Psoas muscle (tissue), 8 donors: ENCODE data around the gene TRIM52. TPM values are rescaled to one million over a fixed set of nuclear protein-coding genes. Genes with fewer than 3 reads are reported as not detected.
"Not testable (repeated sequence)": the region's sequence is repeated elsewhere in the genome, so short reads cannot be mapped to it uniquely, and the experiment has no call there.

ENCODE experiments used
- ATAC-seq, 4 donors: fragments of 200-7000 bp; cut with Tn5 transposase; one replicate each; pipeline ENCODE4 v1.9.1; 2020; ENCODE audit warnings: moderate library complexity in 3 of 4, mild to moderate bottlenecking in 2 of 4
- DNase-seq, 2 donors: peaks; one replicate each; pipeline ENCODE4 v3.0.0-alpha.2; 2020
- H3K27ac ChIP-seq: fragments of 200-600 bp; one replicate; pipeline ENCODE4 v1.8.0; 2022
- H3K27me3 ChIP-seq, 3 donors: fragments of 200-600 bp in 1 of 3; one replicate each; pipeline versions ENCODE4 v1.6.1 to v1.8.0; 2013 to 2022; ENCODE audit warnings: low read length in 2 of 3, mild to moderate bottlenecking in 2 of 3, moderate library complexity in 1 of 3; ENCODE audit not compliant: insufficient read depth in 3 of 3
- H3K36me3 ChIP-seq, 2 donors: fragments of 200-600 bp in 1 of 2; one replicate each; pipeline versions ENCODE4 v1.6.1 to v1.8.0; 2013 to 2022; ENCODE audit warnings: low read depth in 1 of 2, mild to moderate bottlenecking in 1 of 2, moderate library complexity in 1 of 2; ENCODE audit not compliant: insufficient read depth in 1 of 2
- H3K4me1 ChIP-seq: fragments of 200-600 bp; one replicate; pipeline ENCODE4 v1.8.0; 2022
- H3K4me3 ChIP-seq: fragments of 200-600 bp; one replicate; pipeline ENCODE4 v1.8.0; 2022; ENCODE audit warnings: mild to moderate bottlenecking
- H3K9me3 ChIP-seq: fragments of 200-600 bp; one replicate; pipeline ENCODE4 v1.8.0; 2022
- WGBS, 3 donors: extraction: QIAGEN DNeasy Blood & Tissue Kit; methylation state at CpG; one replicate each; pipeline versions ENCODE4 v1.1.6 to v1.1.7; 2013; 5-methylcytosine and 5-hydroxymethylcytosine counted together
- intact Hi-C, 2 donors: fragments of 100-400 bp; cut with DNase I; formaldehyde crosslinking; loops; one replicate each; pipeline versions ENCODE4 v1.11.0 to v1.14.2; 2022
- polyA plus RNA-seq, 3 donors: library from polyadenylated mRNA; stranded (reverse); fragments of 200-250 nt; gene quantifications; one replicate each; pipeline ENCODE4 v1.2.3, GENCODE V29; 2013
- total RNA-seq, 4 donors: library from RNA; stranded (reverse); fragmentation: NEBNext Ultra II Directional in 2 of 4; extraction: Animal tissue kit (Norgen Biotek cat#: 25700) in 2 of 4; gene quantifications; one replicate each; pipeline versions ENCODE4 v1.2.1 to v1.2.4, GENCODE V29; 2021 to 2023
- TF ChIP-seq, protein P1 (sequence below): fragments of 200-600 bp; IDR thresholded peaks from one replicate; pipeline ENCODE4 v1.8.0; 2022; ENCODE audit warnings: antibody characterized with exemption
- donor health status: healthy with polysubstance abuse.
- donor health status: DM: no; HTN: no; CAD: no; lungs with moderate emphysema.
- donor health status: Bipolar disorder and iron deficiency.
- donor health status: healthy.
- donor health status: DM: yes; HTN: yes; CAD: no.
- donor health status: DM: no; HTN: no; CAD: no.
- donor health status: DM: no; HTN: no; CAD: no.
- donor health status: DM: yes; HTN: yes; CAD: no.

Gene TRIM52
- total and polyA plus RNA-seq, 7 donors = 1.5 to 17.6 (median 4.9) TPM

DNA sequence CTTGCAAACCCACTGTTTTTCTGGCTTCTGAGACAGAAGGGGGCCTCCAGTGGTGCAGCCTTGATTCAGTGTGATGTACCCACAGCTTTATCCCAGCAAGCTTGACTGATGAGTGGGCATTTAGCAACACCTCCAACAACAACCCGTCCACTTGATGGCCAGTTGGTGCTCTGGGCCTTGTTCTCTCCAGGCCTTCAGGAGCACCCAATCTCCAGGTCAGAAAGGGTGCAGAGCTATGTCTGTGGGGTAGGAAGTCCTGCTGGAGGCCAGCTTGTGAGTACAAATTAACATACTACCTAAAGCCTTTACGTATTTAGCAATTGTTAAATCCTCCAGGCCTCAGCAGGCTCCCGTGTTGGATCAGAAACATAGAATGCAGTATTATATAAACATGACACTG lies 10.1 kb upstream of the TRIM52 start:
- ATAC-seq (no peak), DNase-seq (no peak)
- Histone ChIP-seq H3K36me3 (peaks cover 0 to 10% of the 10 kb centered on the region in 2 donors), H3K4me3 (no peak overlapping the region), H3K9me3 (no peaks in the 10 kb centered on the region), H3K27ac (no peak overlapping the region), H3K4me1 (no peaks in the 10 kb centered on the region), H3K27me3 (no peaks in the 10 kb centered on the region)
- 86 to 93% (median 89%) methylated on average over 3 of the region's 3 CpGs for WGBS, 3 donors
- TF ChIP-seq, protein P1, sequence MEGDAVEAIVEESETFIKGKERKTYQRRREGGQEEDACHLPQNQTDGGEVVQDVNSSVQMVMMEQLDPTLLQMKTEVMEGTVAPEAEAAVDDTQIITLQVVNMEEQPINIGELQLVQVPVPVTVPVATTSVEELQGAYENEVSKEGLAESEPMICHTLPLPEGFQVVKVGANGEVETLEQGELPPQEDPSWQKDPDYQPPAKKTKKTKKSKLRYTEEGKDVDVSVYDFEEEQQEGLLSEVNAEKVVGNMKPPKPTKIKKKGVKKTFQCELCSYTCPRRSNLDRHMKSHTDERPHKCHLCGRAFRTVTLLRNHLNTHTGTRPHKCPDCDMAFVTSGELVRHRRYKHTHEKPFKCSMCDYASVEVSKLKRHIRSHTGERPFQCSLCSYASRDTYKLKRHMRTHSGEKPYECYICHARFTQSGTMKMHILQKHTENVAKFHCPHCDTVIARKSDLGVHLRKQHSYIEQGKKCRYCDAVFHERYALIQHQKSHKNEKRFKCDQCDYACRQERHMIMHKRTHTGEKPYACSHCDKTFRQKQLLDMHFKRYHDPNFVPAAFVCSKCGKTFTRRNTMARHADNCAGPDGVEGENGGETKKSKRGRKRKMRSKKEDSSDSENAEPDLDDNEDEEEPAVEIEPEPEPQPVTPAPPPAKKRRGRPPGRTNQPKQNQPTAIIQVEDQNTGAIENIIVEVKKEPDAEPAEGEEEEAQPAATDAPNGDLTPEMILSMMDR = no peak
- intact Hi-C loops = no loop called here

DNA sequence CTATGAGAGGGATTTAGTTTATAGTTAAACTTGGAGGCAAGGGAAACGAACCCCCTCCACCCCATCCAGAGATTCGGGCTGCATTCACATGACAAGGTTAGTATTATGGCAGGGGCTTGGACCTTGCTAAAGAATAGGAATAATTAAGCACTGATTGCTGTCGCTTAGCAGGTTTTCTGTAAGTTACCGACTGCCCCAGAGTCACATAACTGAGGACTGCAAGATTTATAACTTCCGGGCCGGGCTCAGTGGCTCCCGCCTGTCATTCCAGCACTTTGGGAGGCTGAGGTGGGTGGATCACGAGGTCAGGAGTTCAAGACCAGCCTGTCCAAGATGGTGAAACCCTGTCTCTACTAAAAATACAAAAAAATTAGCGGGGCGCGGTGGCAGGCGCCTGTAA lies 7.0 kb upstream of the TRIM52 start:
- 78 to 85% (median 79%) methylated on average over 12 of the region's 12 CpGs for WGBS, 3 donors
- H3K27ac ChIP-seq, H3K9me3 ChIP-seq, DNase-seq, H3K27me3 ChIP-seq, intact Hi-C loops, ATAC-seq, H3K4me3 ChIP-seq, H3K4me1 ChIP-seq: not testable (repeated sequence)
- peaks cover 0 to 23% of the 10 kb centered on the region in 2 donors for H3K36me3 ChIP-seq

DNA sequence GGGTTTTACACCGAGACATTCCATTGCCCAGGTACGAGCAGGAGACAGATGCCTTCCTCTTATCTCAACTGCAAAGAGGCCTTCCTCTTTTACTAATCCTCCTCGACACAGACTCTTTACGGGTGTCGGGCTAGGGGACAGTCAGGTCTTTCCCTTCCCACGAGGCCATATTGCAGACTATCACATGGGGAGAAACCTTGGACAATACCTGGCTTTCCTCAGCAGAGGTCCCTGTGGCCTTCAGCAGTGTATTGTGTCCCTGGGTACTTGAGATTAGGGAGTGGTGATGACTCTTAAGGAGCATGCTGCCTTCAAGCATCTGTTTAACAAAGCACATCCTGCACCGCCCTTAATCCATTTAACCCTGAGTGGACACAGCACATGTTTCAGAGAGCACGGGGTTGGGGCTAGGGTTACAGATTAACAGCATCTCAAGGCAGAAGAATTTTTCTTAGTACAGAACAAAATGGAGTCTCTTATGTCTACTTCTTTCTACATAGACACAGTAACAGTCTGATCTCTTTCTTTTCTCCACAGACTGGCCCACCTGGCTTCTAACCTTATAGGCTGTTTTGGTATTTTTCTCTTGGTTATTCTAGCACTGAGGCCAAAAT lies 6.5 kb upstream of the TRIM52 start:
- DNase-seq, H3K27ac ChIP-seq, H3K27me3 ChIP-seq, H3K4me3 ChIP-seq, ATAC-seq, H3K4me1 ChIP-seq, H3K9me3 ChIP-seq, intact Hi-C loops: not testable (repeated sequence)
- peaks cover 0 to 21% of the 10 kb centered on the region in 2 donors for H3K36me3 ChIP-seq
- WGBS, 3 donors = 55 to 67% (median 65%) methylated on average over 8 of the region's 8 CpGs

DNA sequence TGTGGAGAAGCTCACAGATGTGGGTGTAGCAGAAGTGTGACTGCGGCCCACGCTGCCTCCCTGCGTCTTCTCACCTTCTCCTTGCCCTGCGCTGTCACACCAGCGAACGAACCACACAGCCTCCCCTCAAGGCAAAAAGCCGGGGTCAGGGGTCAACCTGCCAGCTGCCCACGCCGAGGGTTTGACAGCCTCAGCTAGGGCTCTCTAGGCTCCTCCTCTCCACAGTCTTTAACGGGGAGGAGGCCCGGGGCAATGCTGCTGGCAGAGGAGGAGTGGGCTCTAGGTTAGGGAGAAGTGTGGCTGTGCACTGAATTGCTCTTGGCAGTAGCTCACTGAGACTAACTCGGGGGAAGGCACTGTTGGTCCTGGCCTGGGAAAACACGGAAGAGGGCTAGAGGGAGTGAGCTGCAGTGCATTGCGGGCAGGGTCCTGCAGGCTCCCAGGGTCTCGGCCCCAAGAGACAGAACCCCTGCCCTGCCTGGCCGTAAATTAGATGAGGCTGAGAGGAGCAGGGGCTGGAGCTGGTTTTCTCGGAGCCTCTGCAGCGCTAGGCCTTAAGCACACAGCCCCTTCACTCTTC lies 4.2 kb upstream of the TRIM52 start:
- Histone ChIP-seq H3K36me3 (peaks cover 0 to 14% of the 10 kb centered on the region in 2 donors), H3K4me1 (peaks cover 10% of the 10 kb centered on the region), H3K4me3 (no peak overlapping the region), H3K27me3 (no peaks in the 10 kb centered on the region), H3K27ac (no peak overlapping the region), H3K9me3 (no peaks in the 10 kb centered on the region)
- TF ChIP-seq, protein P1 = no peak
- intact Hi-C loops = no loop called here
- DNase-seq = no peak
- 68 to 74% (median 69%) methylated on average over 15 to 18 of the region's 18 CpGs for WGBS, 3 donors
- ATAC-seq = no peak

DNA sequence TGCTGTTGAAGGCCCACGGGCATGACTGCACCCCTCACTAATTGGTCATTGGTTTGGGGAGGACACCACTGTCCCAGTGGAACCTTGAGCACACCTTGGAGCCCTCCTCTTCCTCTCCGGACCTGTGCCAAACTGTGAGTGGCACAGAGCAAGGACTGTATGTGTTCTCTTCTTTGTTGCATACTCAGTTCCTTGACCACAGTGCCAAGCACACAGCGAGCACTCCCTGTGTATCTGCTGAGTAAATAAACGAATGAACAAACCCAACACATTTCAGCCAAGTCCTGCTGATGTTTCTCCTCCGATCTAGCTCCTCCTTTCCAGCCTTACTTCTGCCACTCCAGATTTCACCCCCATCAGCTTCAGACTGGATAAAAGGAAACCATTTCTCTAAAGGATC lies 2.7 kb upstream of the TRIM52 start:
- H3K4me3 ChIP-seq = no peak overlapping the region
- no peak for ATAC-seq
- DNase-seq = no peak
- H3K27me3 ChIP-seq = no peaks in the 10 kb centered on the region
- H3K9me3 ChIP-seq = no peaks in the 10 kb centered on the region
- 64 to 77% (median 71%) methylated on average over 5 of the region's 5 CpGs for WGBS, 3 donors
- H3K4me1 ChIP-seq = peaks cover 25% of the 10 kb centered on the region
- H3K36me3 ChIP-seq = peaks cover 0 to 14% of the 10 kb centered on the region in 2 donors
- H3K27ac ChIP-seq = no peak overlapping the region
- intact Hi-C loops = loop anchor here in 1 of 2 donors (5.0 kb wide), 1 partner anchor 76 kb away; no protein-coding TSS in a partner anchor
- TF ChIP-seq, protein P1 = no peak
